Kidney tubule cell (primary cell): ENCODE measurements around the gene GARIN5A.

ENCODE experiments used
- DNase-seq: peaks from one replicate; pipeline ENCODE4 v3.0.0-alpha.2; 2018; ENCODE audit warnings: low spot score

Gene GARIN5A

GRCh38 chr19:50476224-50476906, at the start of gene GARIN5A, which contains the start of gene EMC10:
Gene GARIN5A (minus strand): TSS chr19:50476848. CDS start chr19:50476388, 460 bp downstream.
Gene EMC10 (plus strand): TSS chr19:50476507. CDS start chr19:50476545, 38 bp downstream.
- peak; percentile 96 for DNase-seq

- DNase-seq, result no peak
These were observed 46.2 kb upstream of the GARIN5A start for GRCh38 chr19:50522881-50523280.

GRCh38 chr19:50520822-50521465, 44.3 kb upstream of the GARIN5A start:
- DNase-seq, result no peak

GRCh38 chr19:50519006-50519575, 42.4 kb upstream of the GARIN5A start:
- DNase-seq, result no peak

GRCh38 chr19:50518091-50519005, 41.7 kb upstream of the GARIN5A start:
- no peak for DNase-seq

- no peak for DNase-seq
These were observed 41.0 kb upstream of the GARIN5A start for GRCh38 chr19:50517704-50518075.

- DNase-seq, result no peak
These were observed 40.5 kb upstream of the GARIN5A start for GRCh38 chr19:50516964-50517703.

- DNase-seq, result no peak
These were observed 39.8 kb upstream of the GARIN5A start for GRCh38 chr19:50516456-50516855.

GRCh38 chr19:50515168-50515561, 38.5 kb upstream of the GARIN5A start:
- DNase-seq, result no peak

GRCh38 chr19:50514346-50515167, 37.9 kb upstream of the GARIN5A start:
- no peak for DNase-seq

- no peak for DNase-seq
These were observed 37.2 kb upstream of the GARIN5A start, which contains the start of gene ASPDH for GRCh38 chr19:50513746-50514345. Gene ASPDH (minus strand): TSS chr19:50513913. CDS start chr19:50513823, 90 bp downstream.

- no peak for DNase-seq
These were observed 36.5 kb upstream of the GARIN5A start for GRCh38 chr19:50512999-50513745.

GRCh38 chr19:50512112-50512998, 35.7 kb upstream of the GARIN5A start:
- no peak for DNase-seq

- DNase-seq, result peak; percentile 99
These were observed 34.6 kb upstream of the GARIN5A start, which contains the start of gene JOSD2 for GRCh38 chr19:50511069-50511822. Gene JOSD2 (minus strand): TSS chr19:50511191. CDS start chr19:50510431, 760 bp downstream.

- no peak for DNase-seq
These were observed 34.0 kb upstream of the GARIN5A start for GRCh38 chr19:50510700-50511068.

GRCh38 chr19:50510121-50510670, 33.5 kb upstream of the GARIN5A start:
- DNase-seq, result no peak

- DNase-seq, result no peak
These were observed 32.7 kb upstream of the GARIN5A start for GRCh38 chr19:50509366-50509765.
